HG03159 (cell line): ENCODE measurements around the gene RBL1.
"Not testable (repeated sequence)": the region's sequence is repeated elsewhere in the genome, so short reads cannot be mapped to it uniquely, and the experiment has no call there.

ENCODE experiments used
- ATAC-seq: cut with Tn5 transposase; IDR thresholded peaks from one replicate; pipeline ENCODE4 v1.9.1; 2021; ENCODE audit warnings: mild to moderate bottlenecking, moderate library complexity; ENCODE audit not compliant: unreplicated experiment

Gene RBL1

GRCh38 chr20:37077009-37077408 is 18.8 kb downstream of the RBL1 start:
- no peak for ATAC-seq

GRCh38 chr20:37075932-37076685 is 19.7 kb downstream of the RBL1 start:
- no peak for ATAC-seq

GRCh38 chr20:37072293-37073196 is 23.3 kb downstream of the RBL1 start:
- ATAC-seq: no peak

- no peak for ATAC-seq
Observed at GRCh38 chr20:37071481-37071911, 24.3 kb downstream of the RBL1 start.

- not testable (repeated sequence) for ATAC-seq
Observed at GRCh38 chr20:37069563-37069962, 26.2 kb downstream of the RBL1 start.

- ATAC-seq: no peak
Observed at GRCh38 chr20:37066168-37066567, 29.6 kb downstream of the RBL1 start.

GRCh38 chr20:37055276-37055675 is 40.5 kb downstream of the RBL1 start:
- ATAC-seq: no peak

GRCh38 chr20:37053230-37053950 is 42.4 kb downstream of the RBL1 start:
- ATAC-seq: no peak

- peak; percentile 52 for ATAC-seq
Observed at GRCh38 chr20:37042986-37043972, 52.5 kb downstream of the RBL1 start.

GRCh38 chr20:37039366-37039765 is 56.4 kb downstream of the RBL1 start:
- ATAC-seq: not testable (repeated sequence)

GRCh38 chr20:37032077-37032476 is 63.7 kb downstream of the RBL1 start:
- no peak for ATAC-seq

GRCh38 chr20:37020636-37021035 is 75.2 kb downstream of the RBL1 start:
- no peak for ATAC-seq

- ATAC-seq: not testable (repeated sequence)
Observed at GRCh38 chr20:37012631-37013030, 83.2 kb downstream of the RBL1 start.

- ATAC-seq: not testable (repeated sequence)
Observed at GRCh38 chr20:37011858-37012257, 83.9 kb downstream of the RBL1 start.

- no peak for ATAC-seq
Observed at GRCh38 chr20:37011147-37011546, 84.7 kb downstream of the RBL1 start.

- peak; percentile 53 for ATAC-seq
Observed at GRCh38 chr20:37007898-37008649, 87.7 kb downstream of the RBL1 start.

GRCh38 chr20:37005062-37005942 is 90.5 kb downstream of the RBL1 start:
- ATAC-seq: not testable (repeated sequence)

- not testable (repeated sequence) for ATAC-seq
Observed at GRCh38 chr20:37001634-37002033, 94.2 kb downstream of the RBL1 start.
